Measurements from ENCODE around the gene LSM5.

- TF ChIP-seq CTCF (IDR thresholded peaks at IDR 0.05) (no peak), POLR2A (IDR thresholded peaks at IDR 0.05) (no peak)
These were observed 43.3 kb upstream of the LSM5 start for GRCh38 chr7:32533276-32534029.
